Stomach (tissue), 9 donors: ENCODE data around the gene INSC. TPM values are rescaled to one million over a fixed set of nuclear protein-coding genes. Genes with fewer than 3 reads are reported as not detected.

Source experiments
- DNase-seq, 2 donors: peaks; one replicate each; pipeline versions ENCODE4 v3.0.0 to v3.0.0-alpha.2; 2013 to 2019
- H3K27ac ChIP-seq, 5 donors: fragments of 200-600 bp in 4 of 5; sonication (generic) in 4 of 5; one replicate each; pipeline ENCODE4 v1.5.1; 2013 to 2019; ENCODE audit warnings: mild to moderate bottlenecking in 1 of 5, moderate library complexity in 1 of 5
- H3K27me3 ChIP-seq, 3 donors: fragments of 200-600 bp; sonication (generic); one replicate each; pipeline ENCODE4 v1.5.1; 2017 to 2019; ENCODE audit warnings: mixed run types in 1 of 3
- H3K36me3 ChIP-seq, 4 donors: fragments of 200-600 bp; sonication (generic); 1 replicate in 3 of 4; 2 replicates in 1 of 4; pipeline ENCODE4 v1.5.1; 2016 to 2019
- H3K4me1 ChIP-seq, 4 donors: fragments of 200-600 bp; sonication (generic); one replicate each; pipeline ENCODE4 v1.5.1; 2016 to 2019
- H3K4me3 ChIP-seq, 4 donors: fragments of 200-600 bp; sonication (generic) in 3 of 4; one replicate each; pipeline ENCODE4 v1.5.1; 2016 to 2019; ENCODE audit warnings: mild to moderate bottlenecking in 1 of 4
- H3K9me3 ChIP-seq, 4 donors: fragments of 200-600 bp; sonication (generic); one replicate each; pipeline ENCODE4 v1.5.1; 2016 to 2019
- EP300 ChIP-seq: sonication (generic); formaldehyde crosslinking; IDR thresholded peaks from one replicate; pipeline ENCODE4 v1.6.1; 2017; ENCODE audit warnings: antibody characterized with exemption
- POLR2A ChIP-seq, 4 donors: fragments of 450-650 bp; IDR thresholded peaks; one replicate each; pipeline ENCODE4 v1.6.1; 2016; ENCODE audit warnings: antibody characterized with exemption in 4 of 4, control low read depth in 2 of 4, mild to moderate bottlenecking in 1 of 4, moderate library complexity in 1 of 4
- POLR2AphosphoS5 ChIP-seq, 3 donors: sonication (generic); formaldehyde crosslinking; IDR thresholded peaks; one replicate each; pipeline ENCODE4 v1.6.1; 2016; ENCODE audit warnings: antibody characterized with exemption in 3 of 3
- WGBS, 5 donors: extraction: QIAGEN DNeasy Blood & Tissue Kit in 3 of 5; methylation state at CpG; one replicate each; pipeline versions ENCODE4 v1.1.5 to v1.1.7; 2013 to 2018; 5-methylcytosine and 5-hydroxymethylcytosine counted together
- intact Hi-C: fragments of 100-400 bp; cut with DNase I; formaldehyde crosslinking; loops from one replicate; pipeline ENCODE4 v1.15.1; 2023; ENCODE audit warnings: low total_unique reads
- polyA plus RNA-seq, 3 donors: library from polyadenylated mRNA; stranded (reverse); fragments of 200-250 nt; gene quantifications; one replicate each; pipeline ENCODE4 v1.2.3, GENCODE V29; 2013
- total RNA-seq, 5 donors: library from RNA; depleted of rRNA; stranded (reverse); fragments of >200 nt; gene quantifications; one replicate each; pipeline versions ENCODE4 v1.1.0 to v1.2.3, GENCODE V29; 2014 to 2016
- TF ChIP-seq, protein P1 (sequence below), 7 experiments: fragments of 450-650 bp in 4 of 7; fragments of 200-600 bp in 3 of 7; sonication (generic) in 3 of 7; IDR thresholded peaks; one replicate each; pipeline ENCODE4 v1.5.1; 2016 to 2019; ENCODE audit warnings: antibody characterized with exemption in 7 of 7, control low read depth in 2 of 7, mild to moderate bottlenecking in 1 of 7
- donor health status: healthy with polysubstance abuse.
- donor health status: Bipolar disorder and iron deficiency.
- donor health status: healthy.

The INSC gene
- total and polyA plus RNA-seq, 8 donors, result 0.75 to 23.2 (median 2.9) TPM; not detected in 1

DNA sequence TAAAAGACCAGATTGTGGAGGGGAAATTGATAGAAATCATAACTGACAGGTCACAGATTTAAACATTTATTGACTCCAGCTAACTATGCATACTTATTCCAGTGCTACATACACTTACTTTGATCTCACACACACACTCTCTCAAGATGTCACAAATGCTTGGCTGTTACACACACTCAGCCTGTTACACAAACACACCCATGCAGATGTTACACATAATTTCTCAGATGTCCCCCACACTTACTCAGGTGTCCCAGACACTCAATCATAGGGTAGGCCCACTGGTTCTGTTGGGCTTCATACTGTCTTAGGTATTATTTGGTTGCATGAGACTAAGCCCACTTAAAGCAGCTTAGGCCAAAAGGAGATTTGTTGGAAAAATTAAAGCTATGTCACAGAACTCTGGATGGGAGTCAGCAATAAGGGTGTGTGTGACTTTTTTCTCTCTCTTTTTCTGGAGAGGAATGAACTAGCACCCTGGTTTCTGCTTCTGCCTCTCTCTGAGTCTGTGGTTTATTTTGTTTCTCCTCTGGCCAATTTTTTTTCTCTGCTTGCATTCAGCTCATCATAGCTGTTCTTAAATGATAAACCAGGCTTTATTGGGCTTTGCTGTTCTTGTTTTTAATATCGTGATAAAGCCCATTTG lies 179.4 kb downstream of the INSC start:
- intact Hi-C loops, result no loop called here
- H3K27ac ChIP-seq, result no peak overlapping the region
- no peaks in the 10 kb centered on the region for H3K4me1 ChIP-seq
- no peaks in the 10 kb centered on the region for H3K27me3 ChIP-seq
- H3K9me3 ChIP-seq, result no peaks in the 10 kb centered on the region
- no peak overlapping the region for H3K4me3 ChIP-seq
- no peak for DNase-seq
- 70 to 88% (median 79%) methylated on average over 1 of the region's 1 CpG for WGBS, 5 donors
- TF ChIP-seq, protein P1, sequence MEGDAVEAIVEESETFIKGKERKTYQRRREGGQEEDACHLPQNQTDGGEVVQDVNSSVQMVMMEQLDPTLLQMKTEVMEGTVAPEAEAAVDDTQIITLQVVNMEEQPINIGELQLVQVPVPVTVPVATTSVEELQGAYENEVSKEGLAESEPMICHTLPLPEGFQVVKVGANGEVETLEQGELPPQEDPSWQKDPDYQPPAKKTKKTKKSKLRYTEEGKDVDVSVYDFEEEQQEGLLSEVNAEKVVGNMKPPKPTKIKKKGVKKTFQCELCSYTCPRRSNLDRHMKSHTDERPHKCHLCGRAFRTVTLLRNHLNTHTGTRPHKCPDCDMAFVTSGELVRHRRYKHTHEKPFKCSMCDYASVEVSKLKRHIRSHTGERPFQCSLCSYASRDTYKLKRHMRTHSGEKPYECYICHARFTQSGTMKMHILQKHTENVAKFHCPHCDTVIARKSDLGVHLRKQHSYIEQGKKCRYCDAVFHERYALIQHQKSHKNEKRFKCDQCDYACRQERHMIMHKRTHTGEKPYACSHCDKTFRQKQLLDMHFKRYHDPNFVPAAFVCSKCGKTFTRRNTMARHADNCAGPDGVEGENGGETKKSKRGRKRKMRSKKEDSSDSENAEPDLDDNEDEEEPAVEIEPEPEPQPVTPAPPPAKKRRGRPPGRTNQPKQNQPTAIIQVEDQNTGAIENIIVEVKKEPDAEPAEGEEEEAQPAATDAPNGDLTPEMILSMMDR (IDR thresholded peaks at IDR 0.05), result no peak
- TF ChIP-seq POLR2A (IDR thresholded peaks at IDR 0.05) (no peak), EP300 (no peak), POLR2AphosphoS5 (IDR thresholded peaks at IDR 0.05) (no peak)
- H3K36me3 ChIP-seq, result no peaks in the 10 kb centered on the region

DNA sequence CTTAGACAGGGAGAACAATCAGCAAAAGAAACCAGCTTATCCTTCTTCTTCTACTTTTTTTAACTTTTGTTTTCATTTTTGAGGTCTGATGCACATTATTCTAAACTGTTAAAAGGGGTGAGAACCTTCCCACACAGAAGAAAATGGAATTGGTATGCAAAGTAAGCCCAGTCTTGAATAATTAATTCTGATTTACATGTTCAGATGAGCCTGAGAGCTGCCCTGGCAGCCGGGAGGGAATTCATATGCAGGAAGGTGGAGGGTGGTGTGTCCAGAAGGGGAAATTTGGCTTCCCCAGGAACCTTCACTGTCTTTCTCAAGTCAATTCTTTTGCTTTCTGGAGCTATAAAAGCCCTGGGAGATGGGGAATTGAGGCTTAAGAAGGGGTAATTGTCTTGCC lies 181.0 kb downstream of the INSC start:
- Histone ChIP-seq H3K36me3 (no peaks in the 10 kb centered on the region), H3K4me1 (no peaks in the 10 kb centered on the region), H3K4me3 (no peak overlapping the region), H3K27me3 (no peaks in the 10 kb centered on the region), H3K9me3 (no peaks in the 10 kb centered on the region), H3K27ac (no peak overlapping the region)
- DNase-seq, result no peak
- intact Hi-C loops, result no loop called here
- 13 to 33% (median 20%) methylated on average over 1 of the region's 1 CpG for WGBS, 5 donors
- TF ChIP-seq POLR2A (IDR thresholded peaks at IDR 0.05) (no peak), EP300 (no peak), POLR2AphosphoS5 (IDR thresholded peaks at IDR 0.05) (no peak)
- TF ChIP-seq, protein P1 (IDR thresholded peaks at IDR 0.05), result no peak

Other genes starting within 250 kb of the INSC start
- gene CYP2R1, start 222.7 kb upstream of the INSC start, total RNA-seq, result 100 to 1,000 TPM in 1 of 5 donors, 10 to 100 TPM in 4; 23.2 to 129 (median 38.2) TPM
- 10 to 100 TPM; 31.2 to 35.1 (median 32.0) TPM for gene CYP2R1, start 222.7 kb upstream of the INSC start, polyA plus RNA-seq
- gene CALCA, start 142.6 kb upstream of the INSC start, total RNA-seq, result not detected
- gene CALCA, start 142.6 kb upstream of the INSC start, polyA plus RNA-seq, result not detected
- under 1 TPM in 1 of 5 donors, not detected in 4; 0.43 TPM for gene CALCB, start 41.3 kb upstream of the INSC start, total RNA-seq
- gene CALCB, start 41.3 kb upstream of the INSC start, polyA plus RNA-seq, result under 1 TPM in 1 of 3 donors, not detected in 2; 0.12 TPM